H1 (cell line): Measurements from ENCODE around the gene RBM4B. TPM values are rescaled to one million over a fixed set of nuclear protein-coding genes. Genes with fewer than 3 reads are reported as not detected.

Experiments
- CTCF ChIA-PET: fragments of 300-600 bp; sonication (Branson Sonifier 250); formaldehyde crosslinking; loops from one replicate; lab custom pipeline; 2021; ENCODE audit not compliant: partially characterized antibody; lab: Charles Lee
- POLR2A ChIA-PET: fragments of 300-600 bp; sonication (Branson Sonifier 250); formaldehyde crosslinking; loops from one replicate; lab custom pipeline; 2021; ENCODE audit warnings: inconsistent platforms; ENCODE audit not compliant: partially characterized antibody; lab: Charles Lee
- DNase-seq, 2 experiments: peaks; one replicate each; pipeline versions ENCODE4 v3.0.0 to v3.0.0-alpha.2; 2010 to 2022; ENCODE audit warnings: low spot score in 2 of 2, low read depth in 1 of 2, mixed read lengths in 1 of 2
- FAIRE-seq: peaks from 2 replicates; lab custom pipeline; 2011; peaks lifted over from hg19 to GRCh38; lab: Jason Lieb, UNC
- H2AFZ ChIP-seq: 2 replicates; pipeline ENCODE4 v1.8.1; 2012; ENCODE audit warnings: low read length, inconsistent platforms
- H2AK5ac ChIP-seq: 2 replicates; pipeline ENCODE4 v1.6.1; 2013; ENCODE audit warnings: low read depth, low read length
- H2BK120ac ChIP-seq: replicated peaks from 2 replicates; pipeline ENCODE3; 2013; ENCODE audit warnings: low read depth, low read length, inconsistent platforms
- H2BK12ac ChIP-seq: 2 replicates; pipeline ENCODE4 v1.6.1; 2013; ENCODE audit warnings: low read depth, low read length
- H2BK15ac ChIP-seq: 2 replicates; pipeline ENCODE4 v1.6.1; 2013; ENCODE audit warnings: low read length
- H2BK20ac ChIP-seq: 2 replicates; pipeline ENCODE4 v1.6.1; 2013; ENCODE audit warnings: low read length
- H2BK5ac ChIP-seq: 2 replicates; pipeline ENCODE4 v1.6.1; 2013; ENCODE audit warnings: low read depth, low read length
- H3K14ac ChIP-seq: 2 replicates; pipeline ENCODE4 v1.6.1; 2013; ENCODE audit warnings: inconsistent platforms; ENCODE audit not compliant: insufficient read length
- H3K18ac ChIP-seq: 2 replicates; pipeline ENCODE4 v1.6.1; 2013; ENCODE audit warnings: low read length; ENCODE audit errors: extremely low read depth
- H3K23ac ChIP-seq: 2 replicates; pipeline ENCODE4 v1.6.1; 2013; ENCODE audit warnings: inconsistent platforms; ENCODE audit not compliant: insufficient read length
- H3K23me2 ChIP-seq: 2 replicates; pipeline ENCODE4 v1.6.1; 2013; ENCODE audit warnings: low read depth, low read length
- H3K27ac ChIP-seq: 2 replicates; pipeline ENCODE4 v1.6.1; 2011; ENCODE audit warnings: low read depth, low read length, inconsistent platforms
- H3K27me3 ChIP-seq, 4 experiments: replicated peaks in 1 of 4; 1 replicate in 1 of 4; 2 replicates in 3 of 4; pipeline versions ENCODE4 v1.6.1 to v1.8.1; 2011 to 2013; ENCODE audit warnings: low read length in 3 of 4, mild to moderate bottlenecking in 3 of 4, inconsistent platforms in 2 of 4, mixed read lengths in 2 of 4, moderate library complexity in 1 of 4; ENCODE audit not compliant: control insufficient read depth in 3 of 4, insufficient read depth in 3 of 4; ENCODE audit errors: extremely low read depth in 1 of 4
- H3K36me3 ChIP-seq, 4 experiments: 2 replicates each; pipeline versions ENCODE4 v1.6.1 to v1.8.1; 2011 to 2013; ENCODE audit warnings: mild to moderate bottlenecking in 4 of 4, low read length in 3 of 4, moderate library complexity in 2 of 4, control low read depth in 1 of 4, inconsistent platforms in 1 of 4; ENCODE audit not compliant: insufficient read depth in 4 of 4, control insufficient read depth in 2 of 4
- H3K4ac ChIP-seq: replicated peaks from 2 replicates; pipeline ENCODE3; 2013; ENCODE audit warnings: low read length, low read depth, mixed read lengths, inconsistent platforms; ENCODE audit not compliant: insufficient read length
- H3K4me1 ChIP-seq, 4 experiments: replicated peaks in 1 of 4; 1 replicate in 1 of 4; 2 replicates in 3 of 4; pipeline versions ENCODE4 v1.6.1 to v1.8.1; 2011 to 2013; ENCODE audit warnings: low read length in 3 of 4, inconsistent platforms in 2 of 4, mixed read lengths in 1 of 4; ENCODE audit not compliant: insufficient read depth in 4 of 4, control insufficient read depth in 3 of 4
- H3K4me2 ChIP-seq, 2 experiments: 2 replicates each; pipeline versions ENCODE4 v1.6.1 to v1.8.1; 2011 to 2013; ENCODE audit warnings: low read depth in 2 of 2, low read length in 2 of 2, control low read depth in 1 of 2, inconsistent platforms in 1 of 2, mild to moderate bottlenecking in 1 of 2; ENCODE audit not compliant: insufficient read depth in 1 of 2
- H3K4me3 ChIP-seq, 4 experiments: fragments of 200-600, 300-600 bp in 1 of 4; sonication (generic), shearing (Covaris generic), sonication (Bioruptor Twin) in 1 of 4; 2 replicates each; pipeline versions ENCODE4 v1.5.1 to v1.8.1; 2011 to 2016; ENCODE audit warnings: low read length in 4 of 4, low read depth in 3 of 4, control low read depth in 2 of 4, inconsistent platforms in 2 of 4, mild to moderate bottlenecking in 2 of 4, mixed read lengths in 1 of 4, moderate library complexity in 1 of 4; ENCODE audit not compliant: insufficient read depth in 2 of 4; ENCODE audit errors: extremely low read depth in 1 of 4
- H3K56ac ChIP-seq: replicated peaks from 2 replicates; pipeline ENCODE3; 2013; ENCODE audit warnings: low read depth, mild to moderate bottlenecking, mixed read lengths, low read length, inconsistent platforms; ENCODE audit not compliant: insufficient read length
- H3K79me1 ChIP-seq: 2 replicates; pipeline ENCODE4 v1.6.1; 2013; ENCODE audit warnings: low read depth, low read length, control low read depth
- H3K79me2 ChIP-seq, 2 experiments: 2 replicates each; pipeline versions ENCODE4 v1.6.1 to v1.8.1; 2012 to 2013; ENCODE audit warnings: low read length in 2 of 2, mild to moderate bottlenecking in 2 of 2, inconsistent platforms in 1 of 2; ENCODE audit not compliant: insufficient read depth in 2 of 2, control insufficient read depth in 1 of 2
- H3K9ac ChIP-seq, 4 experiments: replicated peaks in 1 of 4; 1 replicate in 1 of 4; 2 replicates in 3 of 4; pipeline versions ENCODE4 v1.6.1 to v1.8.1; 2011 to 2013; ENCODE audit warnings: low read depth in 3 of 4, low read length in 3 of 4, control low read depth in 2 of 4, mild to moderate bottlenecking in 2 of 4, moderate library complexity in 2 of 4, inconsistent platforms in 1 of 4; ENCODE audit errors: extremely low read depth in 1 of 4
- H3K9me3 ChIP-seq, 2 experiments: 2 replicates each; pipeline versions ENCODE4 v1.6.1 to v1.8.1; 2012 to 2013; ENCODE audit warnings: mild to moderate bottlenecking in 2 of 2, moderate library complexity in 2 of 2, control low read depth in 1 of 2, inconsistent platforms in 1 of 2, low read depth in 1 of 2, low read length in 1 of 2, mixed read lengths in 1 of 2; ENCODE audit not compliant: insufficient read depth in 2 of 2
- H4K20me1 ChIP-seq, 2 experiments: replicated peaks in 1 of 2; 2 replicates each; pipeline versions ENCODE3 to v1.8.1; 2011 to 2013; ENCODE audit warnings: inconsistent platforms in 2 of 2, low read length in 2 of 2, mild to moderate bottlenecking in 1 of 2; ENCODE audit not compliant: insufficient read depth in 2 of 2, control insufficient read depth in 1 of 2
- H4K5ac ChIP-seq: 2 replicates; pipeline ENCODE4 v1.6.1; 2013; ENCODE audit warnings: low read length, low read depth, mixed read lengths, inconsistent platforms; ENCODE audit not compliant: insufficient read length
- H4K8ac ChIP-seq: 2 replicates; pipeline ENCODE4 v1.8.0; 2013; ENCODE audit warnings: mild to moderate bottlenecking, moderate library complexity, low read length, inconsistent platforms; ENCODE audit not compliant: insufficient read depth; ENCODE audit errors: extremely low read depth
- H4K91ac ChIP-seq: replicated peaks from 2 replicates; pipeline ENCODE3; 2013; ENCODE audit warnings: low read length, mixed read lengths, inconsistent platforms; ENCODE audit not compliant: insufficient read length
- BACH1 ChIP-seq: IDR thresholded peaks from 2 replicates; pipeline ENCODE4 v1.6.1; 2012; ENCODE audit warnings: low read length, improper control_type of control experiment
- CREB1 ChIP-seq: IDR thresholded peaks from 2 replicates; pipeline ENCODE4 v1.6.1; 2012; ENCODE audit warnings: inconsistent platforms
- HDAC2 ChIP-seq, 2 experiments: fragments of 300-600 bp in 1 of 2; sonication (generic) in 1 of 2; IDR thresholded peaks; 2 replicates each; pipeline ENCODE4 v1.6.1; 2011 to 2012; ENCODE audit warnings: low read depth in 2 of 2, low read length in 2 of 2, mild to moderate bottlenecking in 2 of 2, moderate library complexity in 2 of 2, borderline replicate concordance in 1 of 2, inconsistent platforms in 1 of 2
- KDM4A ChIP-seq: IDR thresholded peaks from one replicate; pipeline ENCODE4 v1.7.1; 2012; ENCODE audit warnings: low read depth, mild to moderate bottlenecking, moderate library complexity, low read length, inconsistent platforms; ENCODE audit not compliant: severe bottlenecking
- RAD21 ChIP-seq, 2 experiments: IDR thresholded peaks in 1 of 2; conservative IDR thresholded peaks in 1 of 2; 2 replicates each; pipeline ENCODE4 v1.6.1; 2011; ENCODE audit warnings: low read depth in 2 of 2, low read length in 2 of 2, improper control_type of control experiment in 1 of 2, inconsistent platforms in 1 of 2, mild to moderate bottlenecking in 1 of 2, moderate library complexity in 1 of 2
- RFX5 ChIP-seq: IDR thresholded peaks from 2 replicates; pipeline ENCODE4 v1.6.1; 2011; ENCODE audit warnings: low read depth, low read length, improper control_type of control experiment, borderline replicate concordance
- RNF2 ChIP-seq: fragments of 200-900, 300-1000 bp; sonication (generic); IDR thresholded peaks from 2 replicates; pipeline ENCODE4 v1.7.1; 2016; ENCODE audit warnings: borderline replicate concordance, low read depth, mild to moderate bottlenecking, antibody characterized with exemption, low read length; ENCODE audit not compliant: poor library complexity, severe bottlenecking; ENCODE audit errors: missing control alignments
- RXRA ChIP-seq: IDR thresholded peaks from 2 replicates; pipeline ENCODE4 v1.6.1; 2011; ENCODE audit warnings: low read depth, mild to moderate bottlenecking, low read length, moderate library complexity; ENCODE audit not compliant: insufficient read depth
- SIN3A ChIP-seq, 2 experiments: IDR thresholded peaks in 1 of 2; conservative IDR thresholded peaks in 1 of 2; 2 replicates each; pipeline ENCODE4 v1.6.1; 2011 to 2012; ENCODE audit warnings: low read length in 2 of 2, improper control_type of control experiment in 1 of 2, low read depth in 1 of 2, mild to moderate bottlenecking in 1 of 2
- SIRT6 ChIP-seq: IDR thresholded peaks from one replicate; pipeline ENCODE4 v1.7.1; 2012; ENCODE audit warnings: low read length, inconsistent platforms
- TEAD4 ChIP-seq: IDR thresholded peaks from 2 replicates; pipeline ENCODE4 v1.6.1; 2012; ENCODE audit warnings: low read depth, low read length, inconsistent platforms, mixed read lengths
- YY1 ChIP-seq: IDR thresholded peaks from 2 replicates; pipeline ENCODE4 v1.6.1; 2011; ENCODE audit warnings: low read depth, mild to moderate bottlenecking, low read length
- WGBS, 2 experiments: shearing (Covaris generic) in 1 of 2; methylation state at CpG; one replicate each; pipeline versions ENCODE4 v1.1.6 to v1.1.7; 2013 to 2015; ENCODE audit warnings: low lambda C conversion rate in 2 of 2, mixed read lengths in 2 of 2, inconsistent platforms in 1 of 2, low coverage in 1 of 2, missing lambda C conversion rate in 1 of 2; ENCODE audit not compliant: insufficient replicate concordance in 2 of 2, insufficient coverage in 1 of 2, insufficient read length in 1 of 2; ENCODE audit errors: extremely low coverage in 1 of 2, missing lambda C conversion rate in 1 of 2; 5-methylcytosine and 5-hydroxymethylcytosine counted together
- polyA plus RNA-seq, 7 experiments: library from polyadenylated mRNA; depleted of rRNA in 3 of 7; stranded (reverse) in 5 of 7; unstranded in 2 of 7; fragments of >200 nt in 5 of 7; fragments of 200-250 nt in 2 of 7; gene quantifications; 1 replicate in 5 of 7; 2 replicates in 1 of 7; 4 replicates in 1 of 7; pipeline versions ENCODE4 v1.2.1 to v1.2.3, GENCODE V29; 2011 to 2013; ENCODE audit warnings: missing spikeins in 2 of 7, mixed read lengths in 2 of 7
- total RNA-seq: library from RNA; stranded (reverse); fragmentation: NEBNext Ultra II Directional; extraction: Animal tissue kit (Norgen Biotek cat#: 25700); gene quantifications from 2 replicates; pipeline ENCODE4 v1.2.1, GENCODE V29; 2021

The RBM4B gene
- total and polyA plus RNA-seq, 2 of the 8 experiments (the other 6 are each of a cell fraction or from before 2014, with no cell fraction given), result 27.5 to 30.5 TPM

DNA sequence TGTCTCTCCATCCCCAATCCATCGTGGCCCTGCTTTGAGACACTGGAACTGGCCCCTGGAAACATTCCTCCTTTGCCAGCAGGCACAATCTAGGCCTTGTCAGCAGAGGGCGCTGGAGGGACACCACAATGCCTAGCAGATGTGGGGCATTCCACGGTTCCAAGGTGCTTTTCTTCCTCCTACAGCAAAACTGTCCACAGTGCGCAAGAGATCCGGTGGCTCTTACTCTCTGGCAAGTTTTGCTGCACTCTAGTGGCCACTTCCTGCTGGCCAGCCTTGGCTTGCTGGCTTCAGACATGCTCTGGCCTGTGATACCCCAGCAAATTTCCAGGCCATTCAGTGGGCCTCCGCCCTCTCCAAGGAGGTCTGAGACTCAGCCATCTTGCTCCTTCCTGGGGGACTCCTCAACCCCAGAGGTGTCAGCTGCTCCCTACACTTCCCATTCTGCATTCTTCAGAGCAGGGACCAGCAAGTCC lies 17.1 kb upstream of the RBM4B start:
- no peak overlapping the region for H2BK5ac ChIP-seq
- H2AK5ac ChIP-seq, result no peak overlapping the region
- H3K79me2 ChIP-seq, result no peaks in the 10 kb centered on the region
- no peak overlapping the region for H2AFZ ChIP-seq
- ChIA-PET POLR2A (interaction anchor here (1.0 to 1.7 kb wide), 2 partner anchors 17 to 78 kb away, joined by 4 read pairs; partner anchors contain the start of genes RBM14 and RBM4B), CTCF (interaction anchor here (0.7 to 7.5 kb wide), 19 partner anchors 9 to 287 kb away, joined by 3 to 90 read pairs (median 4); partner anchors contain the start of gene RBM4B)
- FAIRE-seq (peak; percentile 94), DNase-seq (peak; percentile 87 to 95)
- no peak overlapping the region for H2BK120ac ChIP-seq
- H4K5ac ChIP-seq, result no peak overlapping the region
- H4K91ac ChIP-seq, result no peak overlapping the region
- no peak overlapping the region for H3K4ac ChIP-seq
- no peak overlapping the region for H2BK12ac ChIP-seq
- H3K23ac ChIP-seq, result no peak overlapping the region
- no peaks in the 10 kb centered on the region for H3K23me2 ChIP-seq
- no peak overlapping the region for H3K9ac ChIP-seq
- H3K18ac ChIP-seq, result no peak overlapping the region
- H3K4me2 ChIP-seq, result no peak overlapping the region
- H3K36me3 ChIP-seq, result peaks cover 34 to 66% (median 58%) of the 10 kb centered on the region in 4 experiments
- H2BK15ac ChIP-seq, result no peak overlapping the region
- H3K14ac ChIP-seq, result no peak overlapping the region
- no peak overlapping the region for H3K4me3 ChIP-seq
- no peak overlapping the region for H3K56ac ChIP-seq
- H4K8ac ChIP-seq, result no peak overlapping the region
- peaks cover 0 to 3% (median 1%) of the 10 kb centered on the region in 4 experiments; a peak in 2 of 7 replicates for H3K4me1 ChIP-seq
- H2BK20ac ChIP-seq, result no peak overlapping the region
- H3K9me3 ChIP-seq, result no peaks in the 10 kb centered on the region
- H3K27me3 ChIP-seq, result no peaks in the 10 kb centered on the region
- no peaks in the 10 kb centered on the region for H3K79me1 ChIP-seq
- peaks cover 0 to 4% of the 10 kb centered on the region in 2 experiments for H4K20me1 ChIP-seq
- 0 out of 2 replicates have a peak overlapping the region, but pooled peaks have one; percentile 30 for H3K27ac ChIP-seq
- 53% methylated on average over 6 of the region's 6 CpGs; no CpG with 5 or more reads in 1 of the 2 experiments for WGBS, 2 experiments
- TF ChIP-seq SIN3A (conservative IDR thresholded peaks at IDR 0.05 in 1 of 2, IDR thresholded peaks at IDR 0.05 in 1 of 2; ENCODE audit: low read depth in 1 of 2, low read length in 2 of 2) (0 out of 4 replicates have a peak, but pooled peaks of 1 of the 2 experiments have one; percentile 25), KDM4A (no peak), HDAC2 (IDR thresholded peaks at IDR 0.05; ENCODE audit: borderline replicate concordance in 1 of 2, low read depth in 2 of 2, low read length in 2 of 2) (peak in 1 of 2 experiments; percentile 96; a peak in 1 of 4 replicates), YY1 (0 out of 2 replicates have a peak, but pooled peaks have one; percentile 52), RXRA (0 out of 2 replicates have a peak, but pooled peaks have one; percentile 16), CREB1 (peak; percentile 39), RAD21 (IDR thresholded peaks at IDR 0.05 in 1 of 2, conservative IDR thresholded peaks at IDR 0.05 in 1 of 2; ENCODE audit: low read depth in 2 of 2, low read length in 2 of 2) (peak; percentile 92 to 94), TEAD4 (peak; percentile 93), SIRT6 (no peak), BACH1 (peak; percentile 86; the same call in 1 of the 2 replicates), RNF2 (no peak), RFX5 (no peak)
